Activated naive CD8-positive, alpha-beta T cell (primary cell): ENCODE data around the gene NCAPD3.

Experiments
- H3K27ac Mint-ChIP-seq: one replicate; pipeline ENCODE4 v1.8.0; 2021; ENCODE audit warnings: mixed read lengths
- H3K27me3 Mint-ChIP-seq: one replicate; pipeline ENCODE4 v1.8.0; 2021; ENCODE audit warnings: mixed read lengths
- H3K36me3 Mint-ChIP-seq: one replicate; pipeline ENCODE4 v1.8.0; 2021; ENCODE audit warnings: mixed read lengths
- H3K4me1 Mint-ChIP-seq: one replicate; pipeline ENCODE4 v1.8.0; 2021; ENCODE audit warnings: low read depth, mixed read lengths
- H3K4me3 Mint-ChIP-seq: one replicate; pipeline ENCODE4 v1.8.0; 2021; ENCODE audit warnings: mild to moderate bottlenecking, mixed read lengths
- H3K9me3 Mint-ChIP-seq: one replicate; pipeline ENCODE4 v1.8.0; 2021; ENCODE audit warnings: low read depth, mixed read lengths

Gene NCAPD3

GRCh38 chr11:134223836-134224709, at the start of gene NCAPD3, which contains the start of gene VPS26B:
NCAPD3 (minus strand) TSS chr11:134223967; CDS start chr11:134223926, 41 bp downstream.
VPS26B (plus strand) TSS chr11:134224671; CDS start chr11:134225123, 452 bp downstream.
- Mint-ChIP-seq H3K4me3 (peak within 1 kb of the TSS; percentile 95), H3K36me3 (no peaks in the 10 kb centered on the region), H3K4me1 (peaks cover 52% of the 10 kb centered on the region), H3K27ac (peak within 1 kb of the TSS; percentile 98), H3K9me3 (no peaks in the 10 kb centered on the region), H3K27me3 (no peaks in the 10 kb centered on the region)

- Mint-ChIP-seq H3K27me3 (peaks cover 2% of the 10 kb centered on the region), H3K4me1 (peaks cover 55% of the 10 kb centered on the region), H3K9me3 (no peaks in the 10 kb centered on the region), H3K27ac (no peak overlapping the region), H3K4me3 (peak overlapping the region; percentile 25), H3K36me3 (peaks cover 6% of the 10 kb centered on the region)
These were observed 49.5 kb upstream of the NCAPD3 start for GRCh38 chr11:134273317-134273712.

GRCh38 chr11:134272381-134273316, 48.9 kb upstream of the NCAPD3 start:
- Mint-ChIP-seq H3K27me3 (peaks cover 2% of the 10 kb centered on the region), H3K27ac (no peak overlapping the region), H3K9me3 (no peaks in the 10 kb centered on the region), H3K36me3 (peaks cover 6% of the 10 kb centered on the region), H3K4me1 (peaks cover 55% of the 10 kb centered on the region), H3K4me3 (peak overlapping the region; percentile 25)

GRCh38 chr11:134271978-134272377, 48.2 kb upstream of the NCAPD3 start:
- H3K9me3 Mint-ChIP-seq = no peaks in the 10 kb centered on the region
- H3K27ac Mint-ChIP-seq = no peak overlapping the region
- H3K27me3 Mint-ChIP-seq = no peaks in the 10 kb centered on the region
- H3K4me1 Mint-ChIP-seq = peaks cover 52% of the 10 kb centered on the region
- H3K36me3 Mint-ChIP-seq = peaks cover 4% of the 10 kb centered on the region
- no peak overlapping the region for H3K4me3 Mint-ChIP-seq

GRCh38 chr11:134270250-134270714, 46.5 kb upstream of the NCAPD3 start:
- peak overlapping the region; percentile 41 for H3K27ac Mint-ChIP-seq
- H3K4me1 Mint-ChIP-seq = peaks cover 47% of the 10 kb centered on the region
- H3K36me3 Mint-ChIP-seq = peaks cover 4% of the 10 kb centered on the region
- H3K4me3 Mint-ChIP-seq = peak overlapping the region; percentile 34
- no peaks in the 10 kb centered on the region for H3K9me3 Mint-ChIP-seq
- no peaks in the 10 kb centered on the region for H3K27me3 Mint-ChIP-seq

GRCh38 chr11:134267966-134268365, 44.2 kb upstream of the NCAPD3 start:
- Mint-ChIP-seq H3K4me3 (no peak overlapping the region), H3K27me3 (no peaks in the 10 kb centered on the region), H3K4me1 (peaks cover 24% of the 10 kb centered on the region), H3K9me3 (no peaks in the 10 kb centered on the region), H3K36me3 (peaks cover 4% of the 10 kb centered on the region), H3K27ac (no peak overlapping the region)

- H3K4me3 Mint-ChIP-seq = no peak overlapping the region
- peaks cover 19% of the 10 kb centered on the region for H3K4me1 Mint-ChIP-seq
- H3K36me3 Mint-ChIP-seq = peaks cover 2% of the 10 kb centered on the region
- no peak overlapping the region for H3K27ac Mint-ChIP-seq
- H3K27me3 Mint-ChIP-seq = no peaks in the 10 kb centered on the region
- no peaks in the 10 kb centered on the region for H3K9me3 Mint-ChIP-seq
These were observed 43.7 kb upstream of the NCAPD3 start for GRCh38 chr11:134267461-134267860.

GRCh38 chr11:134266841-134267251, 43.1 kb upstream of the NCAPD3 start:
- no peak overlapping the region for H3K4me3 Mint-ChIP-seq
- H3K27me3 Mint-ChIP-seq = no peaks in the 10 kb centered on the region
- H3K4me1 Mint-ChIP-seq = peaks cover 16% of the 10 kb centered on the region
- no peak overlapping the region for H3K27ac Mint-ChIP-seq
- H3K36me3 Mint-ChIP-seq = no peaks in the 10 kb centered on the region
- no peaks in the 10 kb centered on the region for H3K9me3 Mint-ChIP-seq

GRCh38 chr11:134266440-134266839, 42.7 kb upstream of the NCAPD3 start:
- H3K36me3 Mint-ChIP-seq = no peaks in the 10 kb centered on the region
- H3K27ac Mint-ChIP-seq = peak overlapping the region; percentile 29
- H3K4me3 Mint-ChIP-seq = no peak overlapping the region
- H3K27me3 Mint-ChIP-seq = no peaks in the 10 kb centered on the region
- peaks cover 14% of the 10 kb centered on the region for H3K4me1 Mint-ChIP-seq
- H3K9me3 Mint-ChIP-seq = no peaks in the 10 kb centered on the region

- peak overlapping the region; percentile 68 for H3K27ac Mint-ChIP-seq
- no peaks in the 10 kb centered on the region for H3K36me3 Mint-ChIP-seq
- H3K4me1 Mint-ChIP-seq = peaks cover 1% of the 10 kb centered on the region
- H3K27me3 Mint-ChIP-seq = no peaks in the 10 kb centered on the region
- no peaks in the 10 kb centered on the region for H3K9me3 Mint-ChIP-seq
- H3K4me3 Mint-ChIP-seq = no peak overlapping the region
These were observed 41.4 kb upstream of the NCAPD3 start for GRCh38 chr11:134264966-134265764.

GRCh38 chr11:134261626-134262488, 38.1 kb upstream of the NCAPD3 start:
- Mint-ChIP-seq H3K9me3 (no peaks in the 10 kb centered on the region), H3K4me3 (no peak overlapping the region), H3K27me3 (no peaks in the 10 kb centered on the region), H3K4me1 (peaks cover 2% of the 10 kb centered on the region), H3K27ac (no peak overlapping the region), H3K36me3 (no peaks in the 10 kb centered on the region)

GRCh38 chr11:134260983-134261382, 37.2 kb upstream of the NCAPD3 start:
- Mint-ChIP-seq H3K9me3 (no peaks in the 10 kb centered on the region), H3K27ac (no peak overlapping the region), H3K4me3 (no peak overlapping the region), H3K27me3 (no peaks in the 10 kb centered on the region), H3K36me3 (no peaks in the 10 kb centered on the region), H3K4me1 (peaks cover 4% of the 10 kb centered on the region)

GRCh38 chr11:134260503-134260902, 36.7 kb upstream of the NCAPD3 start:
- no peak overlapping the region for H3K27ac Mint-ChIP-seq
- H3K9me3 Mint-ChIP-seq = no peaks in the 10 kb centered on the region

More at GRCh38 chr11:134260503-134260902, 36.7 kb upstream of the NCAPD3 start:
- Mint-ChIP-seq H3K4me1 (peaks cover 6% of the 10 kb centered on the region), H3K27me3 (no peaks in the 10 kb centered on the region), H3K36me3 (no peaks in the 10 kb centered on the region), H3K4me3 (no peak overlapping the region)
